Measurements from ENCODE around the gene HS3ST5.

- TF ChIP-seq POLR2A (IDR thresholded peaks at IDR 0.05) (no peak), CTCF (IDR thresholded peaks at IDR 0.05) (no peak), POLR2AphosphoS5 (IDR thresholded peaks at IDR 0.05) (no peak)
Observed at GRCh38 chr6:114055349-114055748, 287.5 kb downstream of the HS3ST5 start.

Measured in sigmoid colon (tissue), 4 donors.